Umbilical cord (tissue), 2 donors: ENCODE measurements around the gene PPP1R26. TPM values are rescaled to one million over a fixed set of nuclear protein-coding genes. Genes with fewer than 3 reads are reported as not detected.
A peak's percentile ranks its signal among the peaks of the same experiment; 100 is the strongest.
"Not testable (repeated sequence)": the region's sequence is repeated elsewhere in the genome, so short reads cannot be mapped to it uniquely, and the experiment has no call there.

ENCODE experiments used
- DNase-seq: peaks from one replicate; pipeline ENCODE4 v3.0.0-alpha.2; 2015; ENCODE audit warnings: low spot score
- total RNA-seq: library from RNA; depleted of rRNA; stranded (reverse); fragments of >200 nt; gene quantifications from one replicate; pipeline ENCODE4 v1.2.3, GENCODE V29; 2014; ENCODE audit warnings: low replicate concordance; ENCODE audit not compliant: insufficient read depth

PPP1R26 gene
- total RNA-seq, 1 donor from 2014 or later = 14.7 TPM

GRCh38 chr9:135520916-135521607 is 41.5 kb downstream of the PPP1R26 start, which contains the start of gene LCN1:
Gene LCN1, plus strand, starts transcription at chr9:135521440. Its CDS starts 58 bp downstream, at chr9:135521498.
- no peak for DNase-seq

DNA sequence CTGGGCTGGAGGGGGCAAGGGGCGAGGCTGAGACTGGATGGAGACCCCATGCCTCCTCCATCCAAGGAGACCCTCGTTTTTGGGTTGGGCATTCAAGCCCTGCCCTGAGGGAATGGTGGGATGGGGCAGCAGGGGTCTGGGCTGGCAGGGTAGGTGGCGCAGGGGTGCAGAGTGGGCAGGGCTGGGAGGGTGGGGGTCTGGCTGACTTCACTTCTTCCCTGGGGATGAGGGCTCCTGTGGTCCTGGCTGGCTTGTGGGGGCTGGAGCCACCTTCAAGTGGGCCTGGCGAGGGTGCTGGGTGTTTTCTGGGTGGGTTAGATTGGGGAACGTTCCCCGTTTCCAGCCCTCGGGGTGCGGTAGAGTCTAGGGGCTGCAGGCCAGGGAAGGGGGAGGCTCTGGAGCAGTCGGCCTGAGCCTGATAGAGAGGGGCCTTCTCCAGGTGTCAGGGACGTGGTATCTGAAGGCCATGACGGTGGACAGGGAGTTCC is 42.1 kb downstream of the PPP1R26 start:
- no peak for DNase-seq

DNA sequence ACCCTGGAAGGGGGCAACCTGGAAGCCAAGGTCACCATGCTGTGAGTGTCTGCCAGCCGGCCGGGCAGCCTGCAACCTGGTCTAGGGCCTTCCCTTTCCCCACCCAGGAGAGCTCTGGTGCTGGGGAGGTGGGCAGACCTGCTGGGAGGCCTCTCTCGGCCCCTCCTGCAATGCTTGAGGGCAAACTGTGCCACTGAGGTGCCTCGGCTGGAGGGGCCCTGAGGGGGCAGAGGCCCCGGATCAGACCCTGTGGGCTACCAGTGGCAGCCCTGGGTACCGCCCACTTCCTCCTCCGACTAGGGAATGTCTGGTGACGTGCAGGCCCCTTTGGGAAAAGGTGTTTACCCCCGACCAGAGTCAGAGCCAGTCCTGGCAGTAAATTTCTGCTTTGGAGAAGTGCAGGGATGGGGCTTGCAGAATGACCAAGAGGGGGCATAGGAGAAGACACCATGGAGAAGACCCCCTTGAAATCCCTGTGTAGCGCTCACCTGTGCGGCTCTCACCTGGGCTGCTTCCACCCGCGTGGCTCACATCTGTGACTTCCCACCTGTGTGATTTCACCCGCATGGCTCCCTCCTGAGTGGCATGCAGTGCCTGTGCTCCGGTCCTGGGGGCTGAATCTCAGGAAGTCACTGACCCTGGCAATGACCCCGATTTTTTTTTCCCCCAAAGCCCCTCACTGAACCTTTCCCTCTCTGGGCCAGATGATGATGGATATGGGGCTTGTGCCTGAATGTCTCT is 42.7 kb downstream of the PPP1R26 start:
- DNase-seq = no peak

DNA sequence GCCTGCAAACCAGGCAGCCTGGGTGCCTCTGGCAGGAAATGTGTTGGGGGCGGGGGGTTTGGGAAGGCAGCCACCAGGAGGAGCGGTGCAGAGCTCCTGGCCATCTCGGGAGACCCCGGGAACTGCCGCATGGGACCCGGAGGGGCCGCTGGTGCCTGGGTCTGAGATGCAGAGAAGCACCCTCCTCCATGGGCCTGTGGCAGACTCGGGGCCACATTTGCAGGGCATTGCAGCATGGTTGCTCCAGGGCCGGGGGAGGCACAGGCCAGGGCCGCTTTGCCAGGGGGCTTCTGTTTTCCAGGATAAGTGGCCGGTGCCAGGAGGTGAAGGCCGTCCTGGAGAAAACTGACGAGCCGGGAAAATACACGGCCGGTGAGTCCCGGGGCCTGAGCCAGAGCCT is 43.3 kb downstream of the PPP1R26 start:
- DNase-seq = no peak

DNA sequence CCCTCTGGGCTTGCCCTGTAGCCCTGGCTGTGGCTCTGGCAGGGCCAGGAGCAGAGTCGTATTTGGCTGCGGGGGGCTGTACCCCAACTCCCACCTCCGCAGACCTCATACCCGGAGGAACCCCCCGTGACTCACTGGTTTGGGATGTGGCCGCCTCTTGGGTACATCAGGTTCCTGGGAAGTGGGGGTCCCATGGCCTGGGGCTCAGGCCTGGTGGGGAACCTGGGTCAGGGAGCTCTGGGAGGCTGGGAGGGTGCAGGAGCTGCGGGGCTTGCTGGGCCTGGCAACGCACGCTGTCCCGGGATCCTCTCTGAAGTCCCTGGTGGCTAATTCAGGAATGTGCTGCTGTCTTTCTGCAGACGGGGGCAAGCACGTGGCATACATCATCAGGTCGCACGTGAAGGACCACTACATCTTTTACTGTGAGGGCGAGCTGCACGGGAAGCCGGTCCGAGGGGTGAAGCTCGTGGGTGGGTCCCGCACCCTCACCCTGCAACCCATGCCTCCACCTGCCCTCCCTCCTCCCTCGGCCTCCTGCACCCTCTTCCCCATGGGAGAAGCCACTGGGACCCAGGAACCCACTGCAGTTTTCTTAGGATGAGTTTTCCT is 44.0 kb downstream of the PPP1R26 start:
- DNase-seq = no peak

GRCh38 chr9:135524130-135524861 is 44.7 kb downstream of the PPP1R26 start:
- no peak for DNase-seq

GRCh38 chr9:135525241-135526088 is 45.9 kb downstream of the PPP1R26 start:
- no peak for DNase-seq

DNA sequence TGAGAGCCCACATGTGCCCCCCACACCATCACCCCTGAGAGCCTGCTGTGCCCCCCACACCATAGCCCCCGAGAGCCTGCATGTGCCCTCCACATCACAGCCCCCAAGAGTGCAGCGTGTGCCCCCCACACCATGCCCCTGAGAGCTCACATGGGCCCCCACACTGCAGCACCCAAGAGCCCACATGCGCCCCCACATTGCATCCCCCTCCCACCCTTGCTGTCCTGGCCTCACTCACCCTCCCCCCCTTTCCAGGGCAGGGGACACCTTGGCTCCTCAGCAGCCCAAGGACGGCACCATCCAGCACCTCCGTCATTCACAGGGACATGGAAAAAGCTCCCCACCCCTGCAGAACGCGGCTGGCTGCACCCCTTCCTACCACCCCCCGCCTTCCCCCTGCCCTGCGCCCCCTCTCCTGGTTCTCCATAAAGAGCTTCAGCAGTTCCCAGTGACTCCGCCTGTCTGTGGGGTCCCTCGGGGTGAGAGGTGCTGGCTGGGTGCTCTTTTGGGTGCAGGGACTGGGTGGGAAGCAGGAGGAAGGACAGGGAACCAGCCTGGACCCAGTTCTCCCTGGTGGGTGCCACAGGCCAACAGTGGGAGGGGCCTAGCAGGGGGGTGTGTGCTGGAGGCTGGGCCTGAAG is 46.6 kb downstream of the PPP1R26 start:
- no peak for DNase-seq

GRCh38 chr9:135526730-135527571 is 47.4 kb downstream of the PPP1R26 start:
- DNase-seq = no peak

DNA sequence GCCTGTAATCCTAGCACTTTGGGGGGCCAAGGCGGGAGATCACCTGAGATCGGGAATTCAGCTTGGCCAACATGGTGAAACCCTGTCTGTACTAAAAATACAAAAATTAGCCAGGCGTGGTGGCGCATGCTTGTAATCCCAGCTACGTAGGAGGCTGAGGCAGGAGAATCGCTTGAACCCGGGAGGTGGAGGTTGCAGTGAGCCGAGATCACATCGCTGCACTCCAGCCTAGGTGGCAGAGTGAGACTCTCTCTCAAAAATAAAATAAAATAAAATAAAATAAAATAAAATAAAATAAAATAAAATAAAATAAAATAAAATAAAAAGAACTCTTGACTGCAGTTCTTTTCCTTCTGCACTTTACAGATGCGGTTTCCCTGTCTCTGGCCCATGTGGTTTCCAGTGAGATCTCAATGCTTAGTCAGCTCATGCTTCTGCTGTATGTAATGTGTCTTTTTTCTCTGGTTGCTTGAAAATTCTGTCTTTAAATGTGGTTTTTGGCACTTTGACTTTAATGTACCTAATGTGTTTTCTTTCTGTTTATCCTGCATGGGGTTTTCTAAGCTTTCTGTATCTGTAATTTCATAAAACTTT is 49.4 kb downstream of the PPP1R26 start:
- not testable (repeated sequence) for DNase-seq

GRCh38 chr9:135530146-135530545 is 50.6 kb downstream of the PPP1R26 start:
- no peak for DNase-seq

DNA sequence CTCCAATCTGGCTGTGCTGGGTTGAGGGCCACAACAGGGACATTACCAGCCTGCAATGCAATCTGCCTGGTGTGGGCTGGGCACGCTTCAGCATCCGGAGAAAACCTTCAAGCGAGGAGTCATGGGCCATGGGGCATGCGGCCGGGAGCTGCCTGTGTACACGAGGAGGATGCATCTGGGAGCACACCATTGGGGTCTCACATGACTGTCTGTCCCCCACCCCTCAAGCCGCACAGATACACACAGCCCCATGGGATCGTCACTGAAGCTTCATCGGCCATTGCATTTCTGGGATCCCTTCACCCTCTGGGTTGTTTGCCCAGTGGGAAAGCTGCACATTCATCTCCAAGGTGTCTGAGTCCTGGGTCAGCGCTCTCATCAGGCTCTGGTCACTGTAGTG is 51.5 kb downstream of the PPP1R26 start:
- no peak for DNase-seq

- DNase-seq = no peak
Measured at GRCh38 chr9:135533113-135533512, 53.5 kb downstream of the PPP1R26 start.

GRCh38 chr9:135533674-135534073 is 54.1 kb downstream of the PPP1R26 start:
- no peak for DNase-seq

DNA sequence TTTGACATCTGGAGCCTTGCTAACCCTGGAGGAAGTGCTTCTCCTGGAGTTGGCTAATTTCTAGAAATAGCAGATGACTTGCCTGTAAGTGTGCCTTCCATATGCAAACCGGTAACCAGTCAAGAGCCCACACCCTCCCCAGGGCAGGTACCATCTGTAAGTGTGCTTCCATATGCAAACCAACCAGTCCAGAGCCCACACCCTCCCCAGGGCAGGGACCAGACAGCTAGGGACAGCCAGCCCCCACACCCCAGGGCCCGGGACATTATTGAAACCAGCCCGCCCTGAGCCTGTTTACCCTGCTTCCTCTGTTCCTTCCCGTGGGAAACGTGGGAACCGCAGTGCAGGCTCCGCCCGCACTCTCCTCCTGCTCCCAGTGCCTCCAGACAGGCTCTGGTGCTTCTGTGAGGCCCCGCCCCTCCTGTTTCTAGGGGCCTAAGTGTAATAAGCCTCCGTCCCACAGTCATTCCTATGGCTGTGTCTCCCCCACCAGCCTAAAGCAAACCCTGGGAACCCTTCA is 54.7 kb downstream of the PPP1R26 start:
- DNase-seq = not testable (repeated sequence)

DNA sequence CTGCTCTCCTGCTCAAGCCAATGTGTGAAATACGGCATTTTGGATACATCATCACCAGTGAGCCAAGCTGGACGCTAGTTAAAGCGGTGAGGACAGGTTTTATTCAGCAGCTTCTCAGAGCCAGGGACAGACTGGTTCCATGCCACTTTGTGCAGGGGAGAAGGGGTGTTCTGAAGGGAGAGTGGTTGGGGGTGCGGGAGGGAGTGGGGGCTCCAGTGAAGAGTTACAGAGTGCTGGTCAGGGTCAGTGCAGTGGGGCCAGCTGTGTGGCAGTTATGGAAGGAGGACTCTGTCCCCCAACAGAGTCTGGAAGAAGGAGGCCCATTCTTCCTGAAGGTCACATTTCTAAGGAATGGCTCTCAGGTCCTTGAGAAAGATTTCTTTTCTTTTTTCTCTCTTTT is 55.2 kb downstream of the PPP1R26 start:
- not testable (repeated sequence) for DNase-seq

GRCh38 chr9:135535631-135536030 is 56.0 kb downstream of the PPP1R26 start:
- DNase-seq = not testable (repeated sequence)

GRCh38 chr9:135536216-135536615 is 56.6 kb downstream of the PPP1R26 start:
- peak; percentile 6 for DNase-seq
